Esophagus squamous epithelium (tissue), 5 donors: ENCODE data around the gene OXER1. TPM values are rescaled to one million over a fixed set of nuclear protein-coding genes. Genes with fewer than 3 reads are reported as not detected.

ENCODE experiments used
- DNase-seq: peaks from one replicate; lab custom pipeline; 2025; lab: John Stamatoyannopoulos, UW
- H3K27ac ChIP-seq, 4 donors: fragments of 200-600 bp; sonication (generic); one replicate each; pipeline ENCODE4 v1.5.1; 2016 to 2019; ENCODE audit warnings: mild to moderate bottlenecking in 1 of 4
- H3K27me3 ChIP-seq, 4 donors: fragments of 200-600 bp; sonication (generic); 1 replicate in 3 of 4; 2 replicates in 1 of 4; pipeline versions ENCODE4 v1.5.1 to v1.6.0; 2017 to 2021; ENCODE audit warnings: antibody characterized with exemption in 1 of 4
- H3K36me3 ChIP-seq, 3 donors: fragments of 200-600 bp; sonication (generic); one replicate each; pipeline ENCODE4 v1.5.1; 2016 to 2019
- H3K4me1 ChIP-seq, 3 donors: fragments of 200-600 bp; sonication (generic); one replicate each; pipeline ENCODE4 v1.5.1; 2017 to 2019
- H3K4me3 ChIP-seq, 4 donors: fragments of 200-600 bp; sonication (generic); 1 replicate in 3 of 4; 2 replicates in 1 of 4; pipeline ENCODE4 v1.5.1; 2016 to 2019; ENCODE audit warnings: mild to moderate bottlenecking in 2 of 4, moderate library complexity in 1 of 4
- H3K9me3 ChIP-seq, 3 donors: fragments of 200-600 bp; sonication (generic); one replicate each; pipeline ENCODE4 v1.5.1; 2016 to 2019
- POLR2A ChIP-seq, 4 donors: fragments of 450-650 bp; IDR thresholded peaks; one replicate each; pipeline ENCODE4 v1.6.1; 2017; ENCODE audit warnings: antibody characterized with exemption in 4 of 4, mild to moderate bottlenecking in 4 of 4, moderate library complexity in 3 of 4
- WGBS, 2 donors: methylation state at CpG; one replicate each; pipeline ENCODE4 v1.1.5; 2018; 5-methylcytosine and 5-hydroxymethylcytosine counted together
- intact Hi-C: fragments of 100-400 bp; cut with DNase I; formaldehyde crosslinking; loops from one replicate; pipeline ENCODE4 v1.15.0; 2022
- total RNA-seq, 4 donors: library from RNA; depleted of rRNA; stranded (reverse); fragments of >200 nt; gene quantifications; one replicate each; pipeline ENCODE4 v1.1.0, GENCODE V29; 2016
- TF ChIP-seq, protein P1 (sequence below), 6 experiments: fragments of 450-650 bp in 4 of 6; fragments of 200-600 bp in 2 of 6; sonication (generic) in 2 of 6; IDR thresholded peaks; one replicate each; pipeline ENCODE4 v1.5.1; 2016 to 2019; ENCODE audit warnings: antibody characterized with exemption in 6 of 6, mild to moderate bottlenecking in 4 of 6, moderate library complexity in 4 of 6
- donor health status: DM: yes; HTN: yes; CAD: no.

Gene OXER1
- total RNA-seq, 4 donors from 2014 or later, result 0.18 to 2.3 (median 1.1) TPM

- 43 to 83% methylated on average over 3 to 4 of the region's 4 CpGs for WGBS, 2 donors
- Histone ChIP-seq H3K9me3 (no peaks in the 10 kb centered on the region), H3K27ac (no peak overlapping the region), H3K27me3 (no peaks in the 10 kb centered on the region), H3K4me1 (peaks cover 0 to 41% (median 18%) of the 10 kb centered on the region in 3 donors), H3K36me3 (no peaks in the 10 kb centered on the region), H3K4me3 (no peak overlapping the region)
- TF ChIP-seq POLR2A (IDR thresholded peaks at IDR 0.05), result no peak
- TF ChIP-seq, protein P1, sequence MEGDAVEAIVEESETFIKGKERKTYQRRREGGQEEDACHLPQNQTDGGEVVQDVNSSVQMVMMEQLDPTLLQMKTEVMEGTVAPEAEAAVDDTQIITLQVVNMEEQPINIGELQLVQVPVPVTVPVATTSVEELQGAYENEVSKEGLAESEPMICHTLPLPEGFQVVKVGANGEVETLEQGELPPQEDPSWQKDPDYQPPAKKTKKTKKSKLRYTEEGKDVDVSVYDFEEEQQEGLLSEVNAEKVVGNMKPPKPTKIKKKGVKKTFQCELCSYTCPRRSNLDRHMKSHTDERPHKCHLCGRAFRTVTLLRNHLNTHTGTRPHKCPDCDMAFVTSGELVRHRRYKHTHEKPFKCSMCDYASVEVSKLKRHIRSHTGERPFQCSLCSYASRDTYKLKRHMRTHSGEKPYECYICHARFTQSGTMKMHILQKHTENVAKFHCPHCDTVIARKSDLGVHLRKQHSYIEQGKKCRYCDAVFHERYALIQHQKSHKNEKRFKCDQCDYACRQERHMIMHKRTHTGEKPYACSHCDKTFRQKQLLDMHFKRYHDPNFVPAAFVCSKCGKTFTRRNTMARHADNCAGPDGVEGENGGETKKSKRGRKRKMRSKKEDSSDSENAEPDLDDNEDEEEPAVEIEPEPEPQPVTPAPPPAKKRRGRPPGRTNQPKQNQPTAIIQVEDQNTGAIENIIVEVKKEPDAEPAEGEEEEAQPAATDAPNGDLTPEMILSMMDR (IDR thresholded peaks at IDR 0.05), result no peak
- intact Hi-C loops, result no loop called here
- DNase-seq, result no peak
Observed at GRCh38 chr2:42799881-42800280, 35.9 kb upstream of the OXER1 start.

DNA sequence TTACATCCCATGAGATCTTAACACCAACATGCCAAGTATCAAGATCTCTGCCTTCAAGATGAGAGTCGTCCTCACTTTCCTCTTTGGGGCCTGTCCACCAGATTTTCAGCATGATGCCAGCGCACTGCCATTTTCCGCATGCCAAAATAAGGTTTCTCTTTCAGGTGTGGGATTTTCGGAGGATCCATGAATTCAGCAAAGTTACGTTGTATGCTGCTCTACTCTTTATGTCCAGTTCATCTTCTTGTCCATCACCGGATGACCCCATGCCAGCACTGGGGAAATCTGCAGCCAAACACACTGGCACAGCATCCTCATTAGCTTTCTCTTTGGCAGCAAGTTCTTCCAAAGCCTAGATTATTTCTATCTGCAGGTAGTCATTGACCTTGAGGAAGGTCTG, 33.3 kb upstream of the OXER1 start:
- 78 to 80% methylated on average over 6 of the region's 6 CpGs for WGBS, 2 donors

GRCh38 chr2:42796427-42797248, 32.7 kb upstream of the OXER1 start:
- no peak for DNase-seq
- peaks cover 11 to 71% (median 31%) of the 10 kb centered on the region in 3 donors for H3K4me1 ChIP-seq
- 47 to 48% methylated on average over 7 of the region's 7 CpGs for WGBS, 2 donors
- no peaks in the 10 kb centered on the region for H3K36me3 ChIP-seq
- no peak for TF ChIP-seq POLR2A (IDR thresholded peaks at IDR 0.05)
- TF ChIP-seq, protein P1 (IDR thresholded peaks at IDR 0.05), result no peak
- intact Hi-C loops, result no loop called here
- no peaks in the 10 kb centered on the region for H3K27me3 ChIP-seq
- H3K9me3 ChIP-seq, result no peaks in the 10 kb centered on the region
- peak overlapping the region; percentile 38 to 76 (median 56) for H3K27ac ChIP-seq
- no peak overlapping the region for H3K4me3 ChIP-seq

More for the DNA sequence above, 33.3 kb upstream of the OXER1 start:
- intact Hi-C loops, result no loop called here
- no peak overlapping the region for H3K4me3 ChIP-seq
- no peak overlapping the region for H3K27ac ChIP-seq
- no peaks in the 10 kb centered on the region for H3K9me3 ChIP-seq
- no peaks in the 10 kb centered on the region for H3K27me3 ChIP-seq
- peaks cover 7 to 66% (median 25%) of the 10 kb centered on the region in 3 donors for H3K4me1 ChIP-seq
- TF ChIP-seq POLR2A (IDR thresholded peaks at IDR 0.05), result no peak
- TF ChIP-seq, protein P1 (IDR thresholded peaks at IDR 0.05), result no peak
- DNase-seq, result no peak
- H3K36me3 ChIP-seq, result no peaks in the 10 kb centered on the region

DNA sequence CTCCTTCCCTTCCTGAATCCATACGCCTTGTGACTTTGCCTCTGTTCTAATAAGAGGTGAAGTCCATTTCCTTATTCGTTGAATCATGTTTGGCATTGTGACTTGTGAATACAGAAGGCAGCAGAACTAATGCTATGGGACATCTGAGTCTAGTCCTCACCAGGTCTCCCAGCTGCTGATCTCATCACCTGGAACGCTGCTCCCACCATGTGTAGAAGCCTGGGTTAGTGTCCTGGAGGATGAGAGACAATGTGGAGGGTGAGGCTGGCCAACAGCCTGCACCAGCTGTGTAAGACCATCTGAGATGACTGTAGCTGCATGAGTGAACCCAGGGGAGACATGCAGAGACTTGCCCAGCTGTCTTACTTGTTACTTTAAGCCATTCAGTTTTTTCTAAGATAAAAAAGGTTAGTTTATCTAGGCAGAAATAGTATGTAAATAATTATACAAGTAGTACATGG, 31.9 kb upstream of the OXER1 start:
- TF ChIP-seq POLR2A (IDR thresholded peaks at IDR 0.05), result no peak
- TF ChIP-seq, protein P1 (IDR thresholded peaks at IDR 0.05), result no peak
- Histone ChIP-seq H3K27me3 (no peaks in the 10 kb centered on the region), H3K27ac (peak overlapping the region; percentile 38 to 76 (median 58)), H3K9me3 (no peaks in the 10 kb centered on the region), H3K4me1 (peaks cover 15 to 71% (median 28%) of the 10 kb centered on the region in 3 donors), H3K36me3 (no peaks in the 10 kb centered on the region), H3K4me3 (no peak overlapping the region)
- intact Hi-C loops, result no loop called here
- WGBS, 2 donors, result 24 to 33% methylated on average over 3 of the region's 3 CpGs
- no peak for DNase-seq

DNA sequence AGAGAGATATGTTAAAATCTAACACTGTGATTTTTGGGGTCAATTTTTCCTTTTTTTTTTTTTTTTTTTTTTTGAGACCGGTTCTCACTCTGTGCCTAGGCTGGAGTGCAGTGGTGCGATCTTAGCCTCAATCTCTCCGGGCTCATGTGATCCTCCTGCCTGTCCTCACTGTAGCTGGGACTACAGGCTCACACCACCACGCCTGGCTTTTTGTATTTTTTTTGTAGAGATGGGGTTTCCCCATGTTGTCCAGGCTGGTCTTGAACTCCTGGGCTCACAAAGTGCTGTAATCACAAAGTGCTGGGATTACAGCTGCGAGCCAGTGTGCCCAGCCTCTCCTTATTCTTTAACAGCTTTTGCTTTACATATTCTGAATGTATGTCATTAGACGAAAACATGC, 31.3 kb upstream of the OXER1 start:
- Histone ChIP-seq H3K9me3 (no peaks in the 10 kb centered on the region), H3K4me3 (no peak overlapping the region), H3K27me3 (no peaks in the 10 kb centered on the region), H3K4me1 (peaks cover 15 to 70% (median 28%) of the 10 kb centered on the region in 3 donors), H3K36me3 (no peaks in the 10 kb centered on the region), H3K27ac (peak overlapping the region in 3 of 4 donors; percentile 38 to 76 (median 55))
- DNase-seq, result no peak
- intact Hi-C loops, result no loop called here
- WGBS, 2 donors, result 69 to 76% methylated on average over 6 of the region's 6 CpGs
- no peak for TF ChIP-seq POLR2A (IDR thresholded peaks at IDR 0.05)
- TF ChIP-seq, protein P1 (IDR thresholded peaks at IDR 0.05), result no peak
